ENCODE measurements around the gene ZSWIM6.

ZSWIM6 gene

DNA sequence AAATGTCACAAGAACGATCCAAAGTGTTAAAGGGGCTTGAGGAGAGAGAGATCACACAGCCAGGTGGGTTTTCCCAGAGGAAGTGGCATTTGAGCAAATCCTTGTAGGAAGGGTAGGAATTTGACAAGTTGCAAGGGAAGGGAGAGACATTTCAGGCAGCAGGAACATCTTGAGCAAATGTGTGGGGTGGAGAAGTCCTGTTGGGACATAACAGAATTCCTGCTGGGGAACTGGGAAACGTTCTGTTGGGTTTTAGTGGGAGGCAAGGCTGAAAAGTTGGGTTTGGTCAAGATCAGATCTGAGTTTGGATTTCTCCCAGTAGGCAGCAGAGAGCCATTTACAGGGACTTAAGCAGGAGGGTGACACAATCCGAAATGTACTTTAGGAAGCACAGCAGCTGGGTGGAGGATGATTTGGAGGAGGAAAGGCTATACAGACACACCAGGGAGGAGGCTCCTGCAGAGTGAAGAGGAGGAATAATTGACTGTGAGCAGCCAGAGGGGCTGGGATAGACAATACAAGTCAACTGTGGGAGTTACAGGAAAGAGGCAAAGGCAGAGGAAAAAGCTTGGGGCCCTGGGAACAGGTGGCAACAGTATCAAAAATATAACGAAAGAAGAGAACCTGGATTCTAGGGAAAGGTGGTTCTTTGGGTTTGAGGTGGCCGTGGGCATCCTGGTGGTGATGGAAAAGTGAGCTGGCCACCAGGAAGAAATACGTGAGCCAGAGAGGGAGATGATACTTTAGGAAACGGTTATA is 3.1 kb upstream of the ZSWIM6 start:
- no peak for DNase-seq (ENCODE audit: low spot score)
- TF ChIP-seq, protein P1, sequence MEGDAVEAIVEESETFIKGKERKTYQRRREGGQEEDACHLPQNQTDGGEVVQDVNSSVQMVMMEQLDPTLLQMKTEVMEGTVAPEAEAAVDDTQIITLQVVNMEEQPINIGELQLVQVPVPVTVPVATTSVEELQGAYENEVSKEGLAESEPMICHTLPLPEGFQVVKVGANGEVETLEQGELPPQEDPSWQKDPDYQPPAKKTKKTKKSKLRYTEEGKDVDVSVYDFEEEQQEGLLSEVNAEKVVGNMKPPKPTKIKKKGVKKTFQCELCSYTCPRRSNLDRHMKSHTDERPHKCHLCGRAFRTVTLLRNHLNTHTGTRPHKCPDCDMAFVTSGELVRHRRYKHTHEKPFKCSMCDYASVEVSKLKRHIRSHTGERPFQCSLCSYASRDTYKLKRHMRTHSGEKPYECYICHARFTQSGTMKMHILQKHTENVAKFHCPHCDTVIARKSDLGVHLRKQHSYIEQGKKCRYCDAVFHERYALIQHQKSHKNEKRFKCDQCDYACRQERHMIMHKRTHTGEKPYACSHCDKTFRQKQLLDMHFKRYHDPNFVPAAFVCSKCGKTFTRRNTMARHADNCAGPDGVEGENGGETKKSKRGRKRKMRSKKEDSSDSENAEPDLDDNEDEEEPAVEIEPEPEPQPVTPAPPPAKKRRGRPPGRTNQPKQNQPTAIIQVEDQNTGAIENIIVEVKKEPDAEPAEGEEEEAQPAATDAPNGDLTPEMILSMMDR (IDR thresholded peaks at IDR 0.05; ENCODE audit: extremely low read depth, missing control alignments), result no peak

DNA sequence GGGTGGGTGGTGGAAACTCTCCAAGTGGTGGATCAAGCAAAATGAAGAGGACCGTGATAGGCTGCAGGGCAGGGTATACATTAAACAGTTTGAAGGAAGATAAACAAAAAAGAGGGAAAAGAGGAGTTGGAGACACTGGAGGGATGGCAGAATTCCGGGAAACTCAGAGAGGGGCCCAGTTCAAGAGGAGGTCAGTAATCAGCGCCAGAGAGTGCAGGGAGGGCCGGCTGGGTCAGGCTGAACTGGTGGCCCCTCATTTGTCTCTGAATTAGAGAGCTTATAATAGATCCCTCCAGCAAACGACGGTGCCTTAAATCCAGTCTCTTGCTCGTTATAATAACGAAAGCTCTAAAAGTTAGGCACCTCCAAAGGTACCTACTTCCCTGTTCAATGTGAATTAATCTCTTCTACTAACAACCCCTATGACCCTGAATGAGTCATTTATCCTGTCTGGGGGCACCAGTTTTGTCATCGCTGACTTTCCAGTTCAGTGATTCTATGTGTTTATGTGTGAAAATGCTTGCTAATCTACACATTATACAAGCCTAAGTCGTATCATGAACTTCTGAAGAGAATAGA is 2.4 kb upstream of the ZSWIM6 start:
- peak; percentile 35 for DNase-seq (ENCODE audit: low spot score)
- TF ChIP-seq, protein P1 (IDR thresholded peaks at IDR 0.05; ENCODE audit: extremely low read depth, missing control alignments), result no peak

DNA sequence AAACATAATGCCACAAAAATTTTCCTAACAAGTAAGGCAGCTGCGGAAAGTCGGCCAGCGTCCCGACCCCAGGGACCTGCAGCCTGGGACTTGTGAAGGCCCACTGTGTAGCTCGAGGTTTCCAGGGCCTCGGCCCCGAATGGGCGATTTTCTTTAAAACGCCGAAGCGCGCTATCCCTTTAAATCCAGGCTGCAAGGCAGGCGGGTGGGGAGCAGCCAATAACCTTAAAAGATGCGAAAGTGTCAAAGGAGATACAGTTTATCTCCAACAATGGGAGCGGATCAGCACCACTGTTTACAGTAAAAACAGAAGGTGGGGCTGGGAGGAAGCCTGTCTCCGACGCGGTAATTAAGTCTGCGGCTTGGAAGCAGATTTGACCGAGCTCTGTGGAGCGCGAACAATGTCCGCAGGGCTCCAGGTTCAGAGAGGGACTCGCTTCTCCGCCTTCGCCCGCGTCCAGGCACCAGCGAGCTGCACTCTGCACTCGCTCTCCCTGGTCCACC is 1.7 kb upstream of the ZSWIM6 start:
- DNase-seq (ENCODE audit: low spot score), result no peak
- TF ChIP-seq, protein P1 (IDR thresholded peaks at IDR 0.05; ENCODE audit: extremely low read depth, missing control alignments), result no peak

DNA sequence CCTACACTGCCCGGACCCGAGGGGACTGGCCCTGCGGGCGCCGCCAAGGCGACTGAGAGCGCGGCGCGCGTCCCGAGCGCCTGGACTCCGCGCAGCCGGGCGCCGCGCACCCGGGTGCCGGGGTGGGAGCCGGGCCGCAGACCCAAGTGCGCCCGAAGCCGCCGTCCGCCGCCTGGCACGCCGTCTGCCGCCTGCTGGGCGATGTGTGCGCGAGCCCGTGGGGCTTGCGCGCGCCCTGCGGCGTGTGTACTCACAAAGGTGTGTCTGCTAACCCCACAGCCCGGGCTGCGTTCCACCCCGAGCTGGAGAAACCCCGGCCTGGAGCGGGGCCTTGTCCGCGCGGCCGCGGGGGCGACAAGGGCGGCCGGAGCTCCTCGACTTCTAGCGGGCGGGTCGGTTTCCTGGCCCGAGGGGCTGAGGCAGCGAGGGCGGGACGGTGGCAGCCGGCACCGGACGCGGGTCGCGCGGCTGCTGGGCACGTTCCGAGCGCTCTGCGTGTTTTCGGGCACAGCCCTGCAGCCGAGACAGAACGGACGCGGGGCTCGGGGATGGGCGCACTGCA is 1.1 kb upstream of the ZSWIM6 start:
- DNase-seq (ENCODE audit: low spot score), result peak; percentile 67
- TF ChIP-seq, protein P1 (IDR thresholded peaks at IDR 0.05; ENCODE audit: extremely low read depth, missing control alignments), result peak; percentile 32

DNA sequence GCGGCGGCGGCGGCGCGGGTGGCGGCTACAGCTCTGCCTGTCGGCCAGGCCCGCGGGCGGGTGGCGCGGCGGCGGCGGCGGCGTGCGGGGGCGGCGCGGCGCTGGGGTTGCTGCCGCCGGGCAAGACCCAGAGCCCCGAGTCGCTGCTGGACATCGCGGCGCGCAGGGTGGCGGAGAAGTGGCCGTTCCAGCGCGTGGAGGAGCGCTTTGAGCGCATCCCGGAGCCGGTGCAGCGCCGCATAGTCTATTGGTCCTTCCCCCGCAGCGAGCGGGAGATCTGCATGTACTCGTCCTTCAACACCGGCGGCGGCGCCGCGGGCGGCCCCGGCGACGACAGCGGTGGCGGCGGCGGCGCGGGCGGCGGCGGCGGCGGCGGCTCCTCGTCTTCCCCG is 296 bp downstream of the ZSWIM6 start:
- DNase-seq (ENCODE audit: low spot score), result peak; percentile 59
- TF ChIP-seq, protein P1 (IDR thresholded peaks at IDR 0.05; ENCODE audit: extremely low read depth, missing control alignments), result no peak

DNA sequence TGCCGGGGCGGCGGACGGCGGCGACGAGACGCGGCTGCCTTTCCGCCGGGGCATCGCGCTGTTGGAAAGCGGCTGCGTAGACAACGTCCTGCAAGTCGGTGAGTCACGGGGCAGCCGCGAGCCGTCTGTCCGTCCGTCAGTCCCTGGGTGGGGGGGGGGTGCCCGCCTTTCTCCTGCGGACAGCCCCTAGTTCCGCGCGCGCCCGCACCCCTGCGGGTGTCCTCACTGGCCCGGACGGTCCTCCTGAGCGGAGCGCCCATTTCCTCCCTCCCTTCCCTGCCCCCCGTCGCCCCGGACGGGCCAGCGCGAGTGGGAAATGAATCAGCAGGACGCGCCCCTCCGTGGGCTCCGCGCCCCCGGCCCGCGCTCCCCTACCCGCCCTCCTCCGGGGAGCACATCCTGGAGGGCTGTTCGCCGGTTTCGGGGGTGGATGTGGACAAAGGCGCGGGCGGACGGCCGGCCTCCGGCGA is 828 bp downstream of the ZSWIM6 start:
- peak; percentile 56 for DNase-seq (ENCODE audit: low spot score)
- TF ChIP-seq, protein P1 (IDR thresholded peaks at IDR 0.05; ENCODE audit: extremely low read depth, missing control alignments), result no peak
